Large intestine (tissue), 3 donors: ENCODE data around the gene BCO1. TPM values are rescaled to one million over a fixed set of nuclear protein-coding genes. Genes with fewer than 3 reads are reported as not detected.
"Not testable (repeated sequence)": the region's sequence is repeated elsewhere in the genome, so short reads cannot be mapped to it uniquely, and the experiment has no call there.

ENCODE experiments used
- DNase-seq, 2 donors: peaks; one replicate each; pipeline versions ENCODE4 v3.0.0 to v3.0.0-alpha.2; 2013
- H3K27ac ChIP-seq: one replicate; pipeline ENCODE4 v1.5.1; 2013; ENCODE audit warnings: low read length
- H3K27me3 ChIP-seq: 2 replicates; pipeline ENCODE4 v1.6.1; 2013; ENCODE audit warnings: low read length; ENCODE audit not compliant: control insufficient read depth, insufficient read depth
- H3K36me3 ChIP-seq: 2 replicates; pipeline ENCODE4 v1.6.1; 2013; ENCODE audit warnings: low read length; ENCODE audit not compliant: control insufficient read depth, insufficient read depth
- H3K4me1 ChIP-seq: one replicate; pipeline ENCODE4 v1.6.1; 2013; ENCODE audit warnings: low read length; ENCODE audit not compliant: control insufficient read depth, insufficient read depth
- H3K4me3 ChIP-seq: one replicate; pipeline ENCODE4 v1.5.1; 2013; ENCODE audit warnings: low read length
- H3K9me3 ChIP-seq: one replicate; pipeline ENCODE4 v1.6.1; 2013; ENCODE audit warnings: mild to moderate bottlenecking, low read depth, low read length, moderate library complexity; ENCODE audit not compliant: control insufficient read depth
- WGBS: methylation state at CpG from one replicate; pipeline ENCODE4 v1.1.5; 2013; ENCODE audit warnings: low lambda C conversion rate; ENCODE audit not compliant: insufficient coverage; 5-methylcytosine and 5-hydroxymethylcytosine counted together
- polyA plus RNA-seq: library from polyadenylated mRNA; unstranded; fragments of 120-200 nt; gene quantifications from one replicate; pipeline ENCODE4 v1.2.1, GENCODE V29; 2013

BCO1 gene
- polyA plus RNA-seq, 1 donor = 1.2 TPM

- Histone ChIP-seq H3K4me3 (no peak overlapping the region), H3K4me1 (no peaks in the 10 kb centered on the region), H3K27me3 (peaks cover 7% of the 10 kb centered on the region), H3K36me3 (no peaks in the 10 kb centered on the region), H3K27ac (no peak overlapping the region), H3K9me3 (no peaks in the 10 kb centered on the region)
- 100% methylated on average over 1 of the region's 11 CpGs for WGBS
- DNase-seq = no peak
These were observed 25.5 kb upstream of the BCO1 start for GRCh38 chr16:81212830-81213465.

DNA sequence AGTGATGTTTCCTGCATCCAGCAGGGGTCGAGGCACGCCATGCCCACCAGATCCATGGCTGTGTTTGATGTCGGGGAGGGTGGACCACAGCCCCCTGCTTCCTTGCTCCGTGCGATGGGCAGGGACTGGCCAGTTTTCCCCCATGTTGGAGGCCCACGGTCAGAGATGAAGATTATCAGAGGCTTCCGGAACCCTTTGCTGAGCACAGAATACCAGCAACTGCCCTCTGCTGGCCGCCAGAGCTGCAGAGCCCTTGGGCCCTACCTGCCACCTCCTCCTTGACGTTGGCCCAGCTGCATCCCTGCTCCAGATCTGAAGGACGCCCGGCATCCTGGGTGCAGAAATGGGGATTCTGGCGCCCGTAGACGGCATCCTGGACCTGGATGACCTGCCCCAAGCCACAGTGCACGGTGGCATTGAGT is 23.7 kb upstream of the BCO1 start:
- H3K27ac ChIP-seq = no peak overlapping the region
- peaks cover 7% of the 10 kb centered on the region for H3K27me3 ChIP-seq
- no peaks in the 10 kb centered on the region for H3K9me3 ChIP-seq
- no CpG with 5 or more reads among the region's 15 CpGs for WGBS
- no peak for DNase-seq
- H3K36me3 ChIP-seq = no peaks in the 10 kb centered on the region
- H3K4me1 ChIP-seq = no peaks in the 10 kb centered on the region
- no peak overlapping the region for H3K4me3 ChIP-seq

GRCh38 chr16:81216114-81216513 is 22.4 kb upstream of the BCO1 start:
- Histone ChIP-seq H3K27me3 (peaks cover 9% of the 10 kb centered on the region), H3K9me3 (no peaks in the 10 kb centered on the region), H3K4me3 (no peak overlapping the region), H3K36me3 (no peaks in the 10 kb centered on the region), H3K4me1 (no peaks in the 10 kb centered on the region), H3K27ac (no peak overlapping the region)
- DNase-seq = no peak
- 60% methylated on average over 1 of the region's 16 CpGs for WGBS

GRCh38 chr16:81216706-81217105 is 21.8 kb upstream of the BCO1 start:
- no peaks in the 10 kb centered on the region for H3K36me3 ChIP-seq
- no CpG with 5 or more reads among the region's 2 CpGs for WGBS
- DNase-seq = no peak
- no peaks in the 10 kb centered on the region for H3K9me3 ChIP-seq
- H3K4me1 ChIP-seq = no peaks in the 10 kb centered on the region
- H3K27ac ChIP-seq = no peak overlapping the region
- H3K27me3 ChIP-seq = peaks cover 9% of the 10 kb centered on the region
- no peak overlapping the region for H3K4me3 ChIP-seq

GRCh38 chr16:81219151-81219550 is 19.3 kb upstream of the BCO1 start:
- WGBS = no CpG with 5 or more reads among the region's 9 CpGs
- Histone ChIP-seq H3K4me1 (peaks cover 6% of the 10 kb centered on the region), H3K9me3 (no peaks in the 10 kb centered on the region), H3K36me3 (no peaks in the 10 kb centered on the region), H3K27me3 (peaks cover 5% of the 10 kb centered on the region), H3K4me3 (no peak overlapping the region), H3K27ac (no peak overlapping the region)
- no peak for DNase-seq

DNA sequence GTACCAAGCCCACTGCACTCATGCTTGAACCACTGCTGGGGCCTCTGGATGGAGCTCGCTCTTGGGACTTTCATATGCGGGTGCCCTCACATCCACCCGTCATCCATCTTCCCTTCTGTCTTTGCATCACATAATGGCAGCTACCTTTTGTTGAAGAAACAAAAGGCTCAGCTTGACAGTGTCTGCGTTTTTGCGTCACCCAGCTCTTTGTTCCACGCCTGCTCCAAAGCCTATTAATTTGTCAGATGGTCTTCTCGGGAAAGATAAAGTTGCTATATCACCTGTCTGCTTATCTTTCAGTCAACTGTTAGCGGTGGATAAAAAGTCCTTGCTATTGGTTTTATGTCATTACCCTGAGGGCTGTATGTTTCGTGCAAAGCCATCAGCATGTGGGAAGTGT is 18.1 kb upstream of the BCO1 start:
- no peak overlapping the region for H3K4me3 ChIP-seq
- peaks cover 9% of the 10 kb centered on the region for H3K4me1 ChIP-seq
- 18% methylated on average over 4 of the region's 9 CpGs for WGBS
- H3K9me3 ChIP-seq = no peaks in the 10 kb centered on the region
- H3K27ac ChIP-seq = no peak overlapping the region
- no peak for DNase-seq
- H3K36me3 ChIP-seq = no peaks in the 10 kb centered on the region
- peaks cover 5% of the 10 kb centered on the region for H3K27me3 ChIP-seq

DNA sequence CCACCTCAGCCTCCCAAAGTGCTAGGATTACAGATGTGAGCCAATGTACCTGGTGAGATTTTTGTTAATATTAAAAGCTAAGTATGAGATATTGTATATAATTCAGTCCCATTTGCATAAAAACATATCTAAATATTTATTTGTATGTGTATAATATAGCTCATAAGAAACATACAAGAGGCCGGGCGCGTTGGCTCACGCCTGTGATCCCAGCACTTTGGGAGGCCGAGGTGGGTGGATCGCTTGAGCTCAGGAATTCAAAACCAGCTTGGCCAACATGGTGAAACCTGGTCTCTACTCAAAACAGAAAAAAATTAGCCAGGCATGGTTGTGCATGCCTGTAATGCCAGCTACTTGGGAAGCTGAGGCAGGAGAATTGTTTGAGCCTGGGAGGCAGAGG is 16.8 kb upstream of the BCO1 start:
- H3K27me3 ChIP-seq = peaks cover 5% of the 10 kb centered on the region
- H3K4me3 ChIP-seq = no peak overlapping the region
- no peaks in the 10 kb centered on the region for H3K9me3 ChIP-seq
- no CpG with 5 or more reads among the region's 6 CpGs for WGBS
- DNase-seq = no peak
- no peaks in the 10 kb centered on the region for H3K36me3 ChIP-seq
- no peak overlapping the region for H3K27ac ChIP-seq
- peaks cover 9% of the 10 kb centered on the region for H3K4me1 ChIP-seq

- Histone ChIP-seq H3K4me3 (no peak overlapping the region), H3K27ac (no peak overlapping the region), H3K9me3 (no peaks in the 10 kb centered on the region), H3K4me1 (peaks cover 17% of the 10 kb centered on the region), H3K27me3 (peaks cover 5% of the 10 kb centered on the region), H3K36me3 (no peaks in the 10 kb centered on the region)
- no CpG with 5 or more reads among the region's 1 CpG for WGBS
- no peak for DNase-seq
These were observed 13.7 kb upstream of the BCO1 start for GRCh38 chr16:81224824-81225223.

- peaks cover 17% of the 10 kb centered on the region for H3K4me1 ChIP-seq
- 100% methylated on average over 1 of the region's 5 CpGs for WGBS
- H3K36me3 ChIP-seq, H3K9me3 ChIP-seq, H3K27ac ChIP-seq, H3K4me3 ChIP-seq, DNase-seq, H3K27me3 ChIP-seq: not testable (repeated sequence)
These were observed 12.8 kb upstream of the BCO1 start for GRCh38 chr16:81225697-81226096.

GRCh38 chr16:81227785-81228184 is 10.7 kb upstream of the BCO1 start:
- WGBS = 38% methylated on average over 1 of the region's 2 CpGs
- no peaks in the 10 kb centered on the region for H3K36me3 ChIP-seq
- no peaks in the 10 kb centered on the region for H3K9me3 ChIP-seq
- DNase-seq = peak in 1 of 2 donors; percentile 61
- H3K4me1 ChIP-seq = peaks cover 17% of the 10 kb centered on the region
- peaks cover 10% of the 10 kb centered on the region for H3K27me3 ChIP-seq
- no peak overlapping the region for H3K27ac ChIP-seq
- H3K4me3 ChIP-seq = no peak overlapping the region

DNA sequence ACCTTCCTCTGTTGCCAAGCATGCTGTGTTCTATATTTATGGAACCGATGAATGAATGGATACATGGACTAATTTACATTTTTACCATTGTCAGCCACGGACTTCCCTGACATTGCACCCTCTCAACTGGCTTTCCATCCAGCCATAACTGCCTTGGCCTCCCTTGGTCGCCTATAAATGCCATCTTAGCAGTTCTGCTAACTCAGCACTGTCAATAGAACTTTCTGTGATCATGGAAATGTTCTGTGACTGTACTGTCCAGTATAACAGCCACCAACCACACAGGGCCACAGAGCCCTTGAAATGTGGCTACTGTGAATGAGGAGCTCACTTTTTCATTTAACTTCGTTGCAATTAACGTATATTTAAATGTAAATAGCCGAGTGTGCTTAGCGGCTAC is 8.7 kb upstream of the BCO1 start:
- H3K36me3 ChIP-seq = no peaks in the 10 kb centered on the region

More for the DNA sequence above, 8.7 kb upstream of the BCO1 start:
- DNase-seq = no peak
- Histone ChIP-seq H3K27ac (no peak overlapping the region), H3K4me3 (no peak overlapping the region), H3K9me3 (no peaks in the 10 kb centered on the region), H3K4me1 (peaks cover 11% of the 10 kb centered on the region), H3K27me3 (peaks cover 10% of the 10 kb centered on the region)
- 83% methylated on average over 4 of the region's 7 CpGs for WGBS
